Measurements from ENCODE around the gene APOA4. TPM values are rescaled to one million over a fixed set of nuclear protein-coding genes. Genes with fewer than 3 reads are reported as not detected.

Gene APOA4
- total RNA-seq, 1 donor from 2014 or later = 0.56 TPM

GRCh38 chr11:116832350-116833290 lies 9.5 kb upstream of the APOA4 start:
- Histone ChIP-seq H3K79me2 (ENCODE audit: low read depth) (no peaks in the 10 kb centered on the region), H2AFZ (replicated peaks) (no peak overlapping the region), H3K4me1 (peaks cover 17% of the 10 kb centered on the region), H3F3A (ENCODE audit: low read depth) (peaks cover 6% of the 10 kb centered on the region), H3K4me3 (no peak overlapping the region), H3K9me3 (ENCODE audit: low read depth) (no peaks in the 10 kb centered on the region), H3K27ac (no peak overlapping the region), H3K4me2 (no peak overlapping the region), H3K36me3 (no peaks in the 10 kb centered on the region), H4K20me1 (ENCODE audit: low read depth) (no peaks in the 10 kb centered on the region), H3K27me3 (peaks cover 19% of the 10 kb centered on the region), H3K9ac (no peak overlapping the region)
- Mint-ChIP-seq H3K27me3 (ENCODE audit: insufficient read depth, low read depth) (no peaks in the 10 kb centered on the region), H3K9me3 (peaks cover 5% of the 10 kb centered on the region), H3K36me3 (no peaks in the 10 kb centered on the region), H3K4me3 (no peak overlapping the region), H3K27ac (no peak overlapping the region), H3K4me1 (peaks cover 20% of the 10 kb centered on the region)
- TF ChIP-seq CTCF (IDR thresholded peaks at IDR 0.05) (no peak), EZH2 (IDR thresholded peaks at IDR 0.05) (no peak), EZH2phosphoT487 (IDR thresholded peaks at IDR 0.05) (no peak)
- DNase-seq (ENCODE audit: low spot score) = no peak

GRCh38 chr11:116831790-116832349 lies 8.8 kb upstream of the APOA4 start:
- Histone ChIP-seq H3K4me1 (peaks cover 13% of the 10 kb centered on the region), H3K9ac (no peak overlapping the region), H3K36me3 (no peaks in the 10 kb centered on the region), H3K9me3 (ENCODE audit: low read depth) (no peaks in the 10 kb centered on the region), H3K4me3 (no peak overlapping the region), H4K20me1 (ENCODE audit: low read depth) (no peaks in the 10 kb centered on the region), H3K27ac (no peak overlapping the region), H3K27me3 (peaks cover 19% of the 10 kb centered on the region), H3F3A (ENCODE audit: low read depth) (peaks cover 6% of the 10 kb centered on the region), H3K79me2 (ENCODE audit: low read depth) (no peaks in the 10 kb centered on the region), H2AFZ (replicated peaks) (no peak overlapping the region), H3K4me2 (no peak overlapping the region)
- H3K4me1 Mint-ChIP-seq = peaks cover 14% of the 10 kb centered on the region
- H3K9me3 Mint-ChIP-seq = peaks cover 5% of the 10 kb centered on the region
- no peak overlapping the region for H3K27ac Mint-ChIP-seq
- no peaks in the 10 kb centered on the region for H3K27me3 Mint-ChIP-seq (ENCODE audit: insufficient read depth, low read depth)
- no peaks in the 10 kb centered on the region for H3K36me3 Mint-ChIP-seq
- no peak overlapping the region for H3K4me3 Mint-ChIP-seq
- TF ChIP-seq EZH2 (IDR thresholded peaks at IDR 0.05) = no peak
- no peak for TF ChIP-seq CTCF (IDR thresholded peaks at IDR 0.05)
- no peak for TF ChIP-seq EZH2phosphoT487 (IDR thresholded peaks at IDR 0.05)
- DNase-seq (ENCODE audit: low spot score) = no peak

GRCh38 chr11:116830184-116830912 lies 7.2 kb upstream of the APOA4 start:
- Mint-ChIP-seq H3K27ac (no peak overlapping the region), H3K36me3 (no peaks in the 10 kb centered on the region), H3K27me3 (ENCODE audit: insufficient read depth, low read depth) (no peaks in the 10 kb centered on the region), H3K4me1 (peaks cover 15% of the 10 kb centered on the region), H3K9me3 (peaks cover 5% of the 10 kb centered on the region), H3K4me3 (no peak overlapping the region)
- Histone ChIP-seq H3K36me3 (no peaks in the 10 kb centered on the region), H2AFZ (replicated peaks) (no peak overlapping the region), H3K4me1 (peaks cover 10% of the 10 kb centered on the region), H3K4me2 (no peak overlapping the region), H4K20me1 (ENCODE audit: low read depth) (no peaks in the 10 kb centered on the region), H3K27ac (no peak overlapping the region), H3K27me3 (peaks cover 13% of the 10 kb centered on the region), H3K9ac (no peak overlapping the region), H3F3A (ENCODE audit: low read depth) (peaks cover 4% of the 10 kb centered on the region), H3K4me3 (no peak overlapping the region), H3K79me2 (ENCODE audit: low read depth) (no peaks in the 10 kb centered on the region), H3K9me3 (ENCODE audit: low read depth) (no peaks in the 10 kb centered on the region)
- no peak for DNase-seq (ENCODE audit: low spot score)
- TF ChIP-seq EZH2phosphoT487 (IDR thresholded peaks at IDR 0.05) (no peak), EZH2 (IDR thresholded peaks at IDR 0.05) (no peak)
